IPS-15b (cell line): Measurements from ENCODE around the gene HGD.
"Not testable (repeated sequence)": the region's sequence is repeated elsewhere in the genome, so short reads cannot be mapped to it uniquely, and the experiment has no call there.

Experiments used
- H3K27me3 ChIP-seq: one replicate; pipeline ENCODE4 v1.6.1; 2013; ENCODE audit warnings: low read length; ENCODE audit not compliant: control insufficient read depth, insufficient read depth
- H3K36me3 ChIP-seq: one replicate; pipeline ENCODE4 v1.6.1; 2013; ENCODE audit warnings: low read length; ENCODE audit not compliant: control insufficient read depth, insufficient read depth
- H3K4me1 ChIP-seq: one replicate; pipeline ENCODE4 v1.6.1; 2013; ENCODE audit warnings: mild to moderate bottlenecking, low read length; ENCODE audit not compliant: control insufficient read depth, insufficient read depth
- H3K4me3 ChIP-seq: one replicate; pipeline ENCODE4 v1.5.1; 2013; ENCODE audit warnings: low read depth, low read length
- H3K9ac ChIP-seq: one replicate; pipeline ENCODE4 v1.6.1; 2013; ENCODE audit warnings: low read depth, mild to moderate bottlenecking, low read length
- H3K9me3 ChIP-seq: one replicate; pipeline ENCODE4 v1.6.1; 2013; ENCODE audit warnings: mild to moderate bottlenecking, low read length; ENCODE audit not compliant: control insufficient read depth, insufficient read depth

Gene HGD

GRCh38 chr3:120625159-120625586 lies 56.9 kb downstream of the HGD start:
- Histone ChIP-seq H3K9me3 (peaks cover 8% of the 10 kb centered on the region), H3K36me3 (no peaks in the 10 kb centered on the region), H3K27me3 (no peaks in the 10 kb centered on the region), H3K9ac (no peak overlapping the region), H3K4me3 (no peak overlapping the region), H3K4me1 (no peaks in the 10 kb centered on the region)

DNA sequence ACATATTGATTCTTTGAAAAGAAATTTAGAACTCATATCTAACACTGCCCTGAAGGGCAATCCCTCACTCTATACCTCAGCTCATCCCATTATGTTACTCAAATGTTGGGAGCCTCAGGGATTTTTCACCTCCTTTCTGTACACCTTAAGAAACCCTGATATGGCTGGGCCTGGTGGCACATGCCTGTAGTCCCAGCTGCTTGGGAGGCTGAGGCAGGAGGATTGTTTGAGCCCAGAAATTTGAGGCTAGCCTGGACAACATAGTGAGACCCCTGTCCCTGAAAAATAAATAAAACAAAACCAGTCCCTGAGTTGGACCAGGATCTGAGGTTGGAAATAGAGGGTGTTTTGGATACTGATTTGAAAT lies 58.3 kb downstream of the HGD start:
- Histone ChIP-seq H3K27me3 (no peaks in the 10 kb centered on the region), H3K9me3 (peaks cover 8% of the 10 kb centered on the region), H3K4me3 (no peak overlapping the region), H3K9ac (no peak overlapping the region), H3K36me3 (no peaks in the 10 kb centered on the region), H3K4me1 (no peaks in the 10 kb centered on the region)

DNA sequence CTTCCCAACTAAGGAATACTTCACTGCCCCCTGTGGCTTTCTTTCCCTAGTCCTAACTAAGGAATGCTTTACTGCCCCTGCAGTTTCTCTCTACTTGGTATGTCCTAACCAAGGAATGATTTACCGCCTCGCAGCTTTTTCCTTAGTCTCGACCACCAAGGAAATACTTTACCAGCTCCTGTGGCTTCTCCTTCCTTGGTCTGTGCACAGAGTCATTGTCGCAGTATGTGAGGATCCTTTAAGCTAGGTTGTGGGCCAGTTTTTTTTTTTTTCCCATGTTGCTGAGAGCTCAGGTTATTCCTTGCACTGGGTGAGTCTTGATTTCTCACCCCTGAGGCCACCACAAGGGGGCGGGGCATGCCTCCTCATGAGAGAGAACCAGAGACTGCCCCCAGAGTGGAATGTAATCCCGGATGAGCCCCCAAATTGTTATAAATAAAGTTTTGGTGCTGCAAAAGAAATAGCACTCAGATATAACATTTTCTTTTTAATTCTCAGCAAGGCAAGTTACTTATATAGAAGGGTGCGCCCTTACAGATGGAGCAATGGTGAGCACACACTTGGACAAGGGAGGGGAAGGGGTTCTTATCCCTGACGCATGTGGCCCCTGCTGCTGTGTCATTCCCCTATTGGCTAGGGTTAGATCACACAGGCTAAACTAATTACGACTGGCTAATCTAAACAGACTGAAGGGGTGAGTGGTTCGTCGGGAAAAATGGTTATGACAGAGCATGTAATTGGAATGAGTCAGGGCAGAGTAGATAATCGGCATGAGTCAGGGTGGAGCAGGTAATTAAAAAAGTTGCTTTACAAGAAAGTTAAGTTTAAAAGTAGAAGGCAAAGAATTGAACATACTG lies 58.9 kb downstream of the HGD start:
- Histone ChIP-seq H3K9me3 (peaks cover 8% of the 10 kb centered on the region), H3K27me3 (no peaks in the 10 kb centered on the region), H3K4me1 (no peaks in the 10 kb centered on the region), H3K9ac (no peak overlapping the region), H3K4me3 (no peak overlapping the region), H3K36me3 (no peaks in the 10 kb centered on the region)

- no peak overlapping the region for H3K9ac ChIP-seq
- H3K27me3 ChIP-seq: no peaks in the 10 kb centered on the region
- peaks cover 8% of the 10 kb centered on the region for H3K9me3 ChIP-seq
- no peaks in the 10 kb centered on the region for H3K4me1 ChIP-seq
- no peaks in the 10 kb centered on the region for H3K36me3 ChIP-seq
- no peak overlapping the region for H3K4me3 ChIP-seq
Observed at GRCh38 chr3:120622457-120622856, 59.6 kb downstream of the HGD start.

GRCh38 chr3:120616745-120617144 lies 65.3 kb downstream of the HGD start:
- not testable (repeated sequence) for H3K4me1 ChIP-seq, H3K4me3 ChIP-seq, H3K9ac ChIP-seq, H3K27me3 ChIP-seq, H3K9me3 ChIP-seq, H3K36me3 ChIP-seq

GRCh38 chr3:120615847-120616609 lies 66.0 kb downstream of the HGD start:
- H3K4me3 ChIP-seq: no peak overlapping the region
- H3K27me3 ChIP-seq: no peaks in the 10 kb centered on the region
- H3K4me1 ChIP-seq: no peaks in the 10 kb centered on the region
- no peaks in the 10 kb centered on the region for H3K9me3 ChIP-seq
- H3K9ac ChIP-seq: peak overlapping the region; percentile 37
- H3K36me3 ChIP-seq: no peaks in the 10 kb centered on the region

DNA sequence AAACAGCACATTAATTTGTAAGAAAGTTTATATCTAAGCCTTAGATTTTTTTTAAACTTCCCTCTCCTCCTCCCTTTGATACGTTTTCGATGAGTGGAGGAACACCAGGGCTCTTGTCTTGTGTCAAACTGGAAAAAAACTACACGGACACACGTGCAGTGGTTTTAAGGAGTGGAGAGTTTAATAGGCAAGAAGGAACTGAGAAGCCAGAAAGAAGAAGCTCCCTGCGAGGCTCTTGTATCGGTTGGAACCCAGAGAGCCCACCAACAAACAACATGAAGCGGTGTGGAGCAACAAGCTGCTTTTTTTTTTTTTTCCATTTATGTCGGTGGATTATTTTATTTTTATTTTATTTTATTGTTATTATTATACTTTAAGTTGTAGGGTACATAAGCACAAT lies 67.3 kb downstream of the HGD start:
- H3K4me3 ChIP-seq: no peak overlapping the region
- H3K9me3 ChIP-seq: no peaks in the 10 kb centered on the region
- no peaks in the 10 kb centered on the region for H3K4me1 ChIP-seq
- H3K9ac ChIP-seq: no peak overlapping the region
- no peaks in the 10 kb centered on the region for H3K27me3 ChIP-seq
- no peaks in the 10 kb centered on the region for H3K36me3 ChIP-seq

DNA sequence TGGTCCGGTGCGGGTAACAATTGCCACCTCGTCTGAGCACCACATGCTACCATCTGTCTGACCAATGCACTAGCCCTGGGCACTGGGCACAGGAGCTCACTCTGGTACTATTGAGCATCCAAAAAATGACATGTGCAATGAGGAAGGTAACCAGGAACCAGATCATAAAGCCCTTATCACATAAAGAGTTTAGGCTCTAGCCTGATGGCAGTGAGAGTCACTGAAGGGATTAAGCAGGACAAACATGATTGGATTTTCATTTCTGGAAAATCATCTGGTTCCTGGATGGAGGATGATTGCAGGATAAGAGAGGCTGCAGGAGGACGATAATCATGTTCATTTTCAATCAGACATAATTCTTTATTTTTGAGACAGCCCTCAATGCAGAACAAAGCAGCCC lies 73.5 kb downstream of the HGD start:
- Histone ChIP-seq H3K4me1 (no peaks in the 10 kb centered on the region), H3K9ac (no peak overlapping the region), H3K4me3 (no peak overlapping the region), H3K36me3 (no peaks in the 10 kb centered on the region), H3K27me3 (no peaks in the 10 kb centered on the region), H3K9me3 (no peaks in the 10 kb centered on the region)

DNA sequence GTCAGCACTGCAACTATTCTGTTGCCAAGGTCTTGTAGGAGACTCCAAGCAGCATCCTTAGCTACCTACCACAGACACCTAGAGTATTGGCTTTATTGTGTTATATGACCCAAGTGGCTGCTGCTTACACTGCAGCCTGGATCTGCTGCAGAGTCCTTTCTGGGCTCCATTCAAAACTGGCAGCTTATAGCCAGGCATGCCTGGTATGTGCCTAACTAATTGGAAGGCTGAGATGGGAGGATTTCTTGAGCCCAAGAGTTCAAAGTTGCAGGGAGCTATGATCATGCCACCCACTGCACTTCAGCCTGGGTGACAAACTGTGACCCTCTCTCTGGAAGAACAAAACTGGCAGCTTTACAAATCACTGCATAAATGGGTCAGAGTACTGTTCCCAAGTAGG lies 77.3 kb downstream of the HGD start:
- no peaks in the 10 kb centered on the region for H3K4me1 ChIP-seq
- no peak overlapping the region for H3K9ac ChIP-seq
- no peaks in the 10 kb centered on the region for H3K27me3 ChIP-seq
- H3K9me3 ChIP-seq: no peaks in the 10 kb centered on the region
- no peak overlapping the region for H3K4me3 ChIP-seq
- H3K36me3 ChIP-seq: no peaks in the 10 kb centered on the region

- no peak overlapping the region for H3K9ac ChIP-seq
- H3K4me1 ChIP-seq: no peaks in the 10 kb centered on the region
- no peak overlapping the region for H3K4me3 ChIP-seq
- H3K36me3 ChIP-seq: no peaks in the 10 kb centered on the region
- no peaks in the 10 kb centered on the region for H3K9me3 ChIP-seq
- H3K27me3 ChIP-seq: no peaks in the 10 kb centered on the region
Observed at GRCh38 chr3:120604382-120604781, 77.7 kb downstream of the HGD start.

GRCh38 chr3:120602682-120603081 lies 79.4 kb downstream of the HGD start:
- Histone ChIP-seq H3K4me3 (no peak overlapping the region), H3K27me3 (no peaks in the 10 kb centered on the region)

GRCh38 chr3:120601554-120601953 lies 80.5 kb downstream of the HGD start:
- Histone ChIP-seq H3K4me3 (no peak overlapping the region), H3K9me3 (no peaks in the 10 kb centered on the region), H3K27me3 (no peaks in the 10 kb centered on the region), H3K9ac (no peak overlapping the region), H3K4me1 (peaks cover 5% of the 10 kb centered on the region), H3K36me3 (peaks cover 12% of the 10 kb centered on the region)

More at GRCh38 chr3:120602682-120603081, 79.4 kb downstream of the HGD start:
- no peak overlapping the region for H3K9ac ChIP-seq
- H3K4me1 ChIP-seq: peaks cover 2% of the 10 kb centered on the region
- H3K9me3 ChIP-seq: no peaks in the 10 kb centered on the region
- peaks cover 12% of the 10 kb centered on the region for H3K36me3 ChIP-seq
